GM12872 (cell line): ENCODE results near the gene RBBP6.

ENCODE experiments used
- TF ChIP-seq, protein P1 (sequence below): IDR thresholded peaks from 3 replicates; pipeline ENCODE4 v1.5.1; 2011; ENCODE audit warnings: low read depth, mild to moderate bottlenecking, low read length, moderate library complexity; ENCODE audit not compliant: insufficient read depth

The RBBP6 gene

DNA sequence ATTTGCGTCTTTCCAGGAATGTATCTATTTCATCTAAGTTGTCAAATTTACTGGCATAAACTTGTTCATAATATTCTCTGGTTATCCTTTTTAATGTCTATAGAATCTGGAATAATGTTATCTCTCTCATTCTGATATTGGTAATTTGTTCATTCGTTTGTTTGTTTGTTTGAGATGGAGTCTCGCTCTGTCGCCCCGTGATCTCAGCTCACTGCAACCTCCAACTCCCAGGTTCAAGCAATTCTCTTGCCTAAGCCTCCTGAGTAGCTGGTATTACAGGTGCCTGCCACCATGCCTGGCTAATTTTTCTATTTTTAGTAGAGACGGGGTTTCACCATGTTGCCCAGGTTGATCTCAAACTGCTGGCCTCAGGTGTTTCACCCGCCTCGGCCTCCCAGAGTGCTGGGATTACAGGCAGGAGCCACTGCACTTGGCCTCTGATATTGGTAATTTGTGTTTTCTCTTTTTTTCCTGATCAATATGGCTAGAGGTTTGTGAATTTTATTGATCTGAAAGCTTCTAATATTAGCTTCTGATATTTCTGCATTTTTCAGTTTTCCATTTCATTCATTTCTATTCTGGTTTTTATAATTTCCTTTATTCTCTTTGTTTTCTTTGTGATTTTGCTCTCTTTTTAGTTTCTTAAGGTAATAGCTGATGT is 59.5 kb downstream of the RBBP6 start:
- TF ChIP-seq, protein P1, sequence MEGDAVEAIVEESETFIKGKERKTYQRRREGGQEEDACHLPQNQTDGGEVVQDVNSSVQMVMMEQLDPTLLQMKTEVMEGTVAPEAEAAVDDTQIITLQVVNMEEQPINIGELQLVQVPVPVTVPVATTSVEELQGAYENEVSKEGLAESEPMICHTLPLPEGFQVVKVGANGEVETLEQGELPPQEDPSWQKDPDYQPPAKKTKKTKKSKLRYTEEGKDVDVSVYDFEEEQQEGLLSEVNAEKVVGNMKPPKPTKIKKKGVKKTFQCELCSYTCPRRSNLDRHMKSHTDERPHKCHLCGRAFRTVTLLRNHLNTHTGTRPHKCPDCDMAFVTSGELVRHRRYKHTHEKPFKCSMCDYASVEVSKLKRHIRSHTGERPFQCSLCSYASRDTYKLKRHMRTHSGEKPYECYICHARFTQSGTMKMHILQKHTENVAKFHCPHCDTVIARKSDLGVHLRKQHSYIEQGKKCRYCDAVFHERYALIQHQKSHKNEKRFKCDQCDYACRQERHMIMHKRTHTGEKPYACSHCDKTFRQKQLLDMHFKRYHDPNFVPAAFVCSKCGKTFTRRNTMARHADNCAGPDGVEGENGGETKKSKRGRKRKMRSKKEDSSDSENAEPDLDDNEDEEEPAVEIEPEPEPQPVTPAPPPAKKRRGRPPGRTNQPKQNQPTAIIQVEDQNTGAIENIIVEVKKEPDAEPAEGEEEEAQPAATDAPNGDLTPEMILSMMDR, result no peak

GRCh38 chr16:24609417-24609739 is 70.0 kb downstream of the RBBP6 start:
- TF ChIP-seq, protein P1, result no peak

GRCh38 chr16:24609740-24610415 is 70.5 kb downstream of the RBBP6 start:
- TF ChIP-seq, protein P1, result no peak

DNA sequence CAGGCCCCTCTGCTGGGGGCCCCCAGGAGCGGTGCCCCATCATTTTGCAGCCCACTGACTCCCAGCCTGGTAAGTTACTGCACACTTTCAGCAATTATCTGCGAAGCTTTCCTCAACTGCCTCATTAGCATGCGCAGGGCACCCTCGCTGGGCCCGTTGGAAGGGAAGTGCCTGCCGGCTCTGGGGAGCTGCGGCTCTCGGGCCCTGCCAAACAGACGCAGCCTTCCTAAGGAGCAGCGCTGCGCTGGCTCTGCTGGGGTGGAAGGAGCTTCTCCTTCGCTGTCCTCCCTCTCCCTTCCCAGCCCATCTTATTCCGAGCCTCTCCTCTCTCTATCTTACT is 71.0 kb downstream of the RBBP6 start:
- TF ChIP-seq, protein P1, result no peak

- TF ChIP-seq, protein P1, result no peak
Measured at GRCh38 chr16:24611310-24611709, 71.9 kb downstream of the RBBP6 start.

- TF ChIP-seq, protein P1, result no peak
Measured at GRCh38 chr16:24612656-24613055, 73.3 kb downstream of the RBBP6 start.

- TF ChIP-seq, protein P1, result no peak
Measured at GRCh38 chr16:24617502-24617901, 78.1 kb downstream of the RBBP6 start.
